Measurements from ENCODE around the gene TMEM200C. TPM values are rescaled to one million over a fixed set of nuclear protein-coding genes. Genes with fewer than 3 reads are reported as not detected.

The TMEM200C gene
- total RNA-seq: under 0.01 TPM in 1 of 2 replicates, not detected in the other

DNA sequence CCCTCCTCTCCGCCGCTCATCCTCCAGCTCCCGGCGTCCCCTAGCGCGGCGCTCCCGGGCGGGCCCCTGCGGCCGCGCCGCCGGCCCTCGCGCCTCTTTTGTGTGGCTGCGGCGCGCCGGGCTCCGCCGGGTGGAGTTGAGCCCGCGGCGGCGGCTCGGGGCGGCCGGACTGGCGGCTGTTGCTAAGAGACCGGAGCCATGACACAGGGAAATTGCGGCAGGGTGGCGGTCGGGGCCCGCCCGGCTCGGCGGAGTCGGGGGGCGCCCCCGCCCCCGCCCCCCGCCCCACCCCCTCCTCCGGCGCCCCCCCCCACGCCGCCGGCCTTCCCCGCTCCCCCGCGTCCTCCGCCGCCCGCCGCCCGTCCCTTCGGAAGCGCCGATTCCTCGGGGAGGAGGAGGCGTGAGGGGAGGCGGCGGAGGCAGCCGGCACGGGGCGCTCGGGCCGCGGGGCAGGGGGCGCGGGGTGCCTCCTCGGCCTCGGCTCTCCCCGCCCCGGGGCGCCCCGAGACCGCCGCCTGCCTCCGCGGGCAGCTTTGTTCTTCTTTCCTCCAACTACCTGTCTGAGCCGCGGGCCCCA is at the start of gene TMEM200C:
Gene TMEM200C (minus strand): TSS at position 224 of the 577 bp plus-strand sequence. CDS start 3,459 bp downstream, outside the sequence.

Small RNA genes lying within 50 kb of the gene (small RNA-seq; reads per million reads assigned to genes)
- gene MIR3976: not detected

Data from subcutaneous preadipocyte (primary cell).